GM12872 (cell line): Measurements from ENCODE around the gene LRRC71.

Source experiments
- TF ChIP-seq, protein P1 (sequence below): IDR thresholded peaks from 3 replicates; pipeline ENCODE4 v1.5.1; 2011; ENCODE audit warnings: low read depth, mild to moderate bottlenecking, low read length, moderate library complexity; ENCODE audit not compliant: insufficient read depth

LRRC71 gene

DNA sequence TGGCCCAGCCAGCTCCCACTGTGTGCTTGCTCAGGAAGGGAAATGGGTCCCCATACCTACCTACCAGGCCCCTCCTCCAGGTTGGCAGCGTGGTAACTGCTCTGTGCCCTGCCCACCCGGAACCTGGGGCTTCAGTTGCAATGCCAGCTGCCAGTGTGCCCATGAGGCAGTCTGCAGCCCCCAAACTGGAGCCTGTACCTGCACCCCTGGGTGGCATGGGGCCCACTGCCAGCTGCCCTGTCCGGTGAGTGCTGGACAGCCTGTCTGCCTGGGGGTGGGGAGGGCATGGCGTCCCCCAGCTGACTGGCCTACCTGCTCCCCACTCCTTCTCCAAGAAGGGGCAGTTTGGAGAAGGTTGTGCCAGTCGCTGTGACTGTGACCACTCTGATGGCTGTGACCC, 10.8 kb upstream of the LRRC71 start:
- TF ChIP-seq, protein P1, sequence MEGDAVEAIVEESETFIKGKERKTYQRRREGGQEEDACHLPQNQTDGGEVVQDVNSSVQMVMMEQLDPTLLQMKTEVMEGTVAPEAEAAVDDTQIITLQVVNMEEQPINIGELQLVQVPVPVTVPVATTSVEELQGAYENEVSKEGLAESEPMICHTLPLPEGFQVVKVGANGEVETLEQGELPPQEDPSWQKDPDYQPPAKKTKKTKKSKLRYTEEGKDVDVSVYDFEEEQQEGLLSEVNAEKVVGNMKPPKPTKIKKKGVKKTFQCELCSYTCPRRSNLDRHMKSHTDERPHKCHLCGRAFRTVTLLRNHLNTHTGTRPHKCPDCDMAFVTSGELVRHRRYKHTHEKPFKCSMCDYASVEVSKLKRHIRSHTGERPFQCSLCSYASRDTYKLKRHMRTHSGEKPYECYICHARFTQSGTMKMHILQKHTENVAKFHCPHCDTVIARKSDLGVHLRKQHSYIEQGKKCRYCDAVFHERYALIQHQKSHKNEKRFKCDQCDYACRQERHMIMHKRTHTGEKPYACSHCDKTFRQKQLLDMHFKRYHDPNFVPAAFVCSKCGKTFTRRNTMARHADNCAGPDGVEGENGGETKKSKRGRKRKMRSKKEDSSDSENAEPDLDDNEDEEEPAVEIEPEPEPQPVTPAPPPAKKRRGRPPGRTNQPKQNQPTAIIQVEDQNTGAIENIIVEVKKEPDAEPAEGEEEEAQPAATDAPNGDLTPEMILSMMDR = no peak

DNA sequence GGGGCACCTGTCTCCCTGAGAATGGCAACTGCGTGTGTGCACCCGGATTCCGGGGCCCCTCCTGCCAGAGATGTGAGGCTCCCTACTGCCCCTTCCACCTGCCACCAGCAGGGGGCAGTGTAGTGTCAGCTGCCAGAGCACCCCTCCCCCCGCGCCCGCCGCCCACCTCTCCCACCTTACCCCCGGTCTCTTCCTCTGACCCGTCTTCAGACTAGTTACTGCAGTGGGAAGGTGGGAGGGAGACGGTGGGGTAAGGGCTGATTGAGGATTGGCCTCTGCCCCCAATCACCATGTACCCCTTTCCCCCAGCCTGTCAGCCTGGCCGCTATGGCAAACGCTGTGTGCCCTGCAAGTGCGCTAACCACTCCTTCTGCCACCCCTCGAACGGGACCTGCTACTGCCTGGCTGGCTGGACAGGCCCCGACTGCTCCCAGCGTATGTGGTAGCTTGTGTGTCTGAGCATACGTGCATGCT, 10.1 kb upstream of the LRRC71 start:
- TF ChIP-seq, protein P1 = peak; percentile 88

DNA sequence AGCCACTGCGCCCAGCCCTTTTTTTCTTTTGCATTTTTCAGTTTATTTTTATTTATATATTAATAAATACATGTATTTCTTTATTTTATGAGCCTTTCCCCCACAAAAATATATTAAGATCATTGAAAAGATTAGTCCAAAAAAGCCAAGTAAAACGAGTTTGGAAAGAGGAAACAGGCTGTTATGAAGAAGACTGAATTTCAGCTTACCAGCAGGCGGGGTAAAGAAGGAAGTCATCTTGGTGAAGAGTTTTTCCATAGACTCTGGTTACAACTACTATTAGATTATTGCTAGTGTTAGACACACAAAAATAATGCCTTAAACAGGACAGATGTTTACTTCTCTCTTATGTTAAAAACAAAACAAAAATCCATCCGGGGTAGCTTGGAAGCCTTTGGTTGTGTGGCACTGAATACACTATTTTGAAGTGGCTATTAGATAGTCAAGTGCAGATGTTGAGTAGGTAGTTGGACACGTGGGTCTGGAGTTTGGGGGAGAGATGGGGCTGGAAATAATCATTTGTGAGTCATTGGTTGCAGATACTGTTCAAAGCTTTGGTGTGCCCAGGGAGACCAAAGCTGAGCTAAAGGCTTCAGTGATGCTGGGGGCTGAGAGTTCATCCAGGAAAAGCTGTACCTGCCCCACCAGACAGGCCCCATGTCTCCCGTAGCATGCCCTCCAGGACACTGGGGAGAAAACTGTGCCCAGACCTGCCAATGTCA, 8.7 kb upstream of the LRRC71 start:
- TF ChIP-seq, protein P1 = no peak

DNA sequence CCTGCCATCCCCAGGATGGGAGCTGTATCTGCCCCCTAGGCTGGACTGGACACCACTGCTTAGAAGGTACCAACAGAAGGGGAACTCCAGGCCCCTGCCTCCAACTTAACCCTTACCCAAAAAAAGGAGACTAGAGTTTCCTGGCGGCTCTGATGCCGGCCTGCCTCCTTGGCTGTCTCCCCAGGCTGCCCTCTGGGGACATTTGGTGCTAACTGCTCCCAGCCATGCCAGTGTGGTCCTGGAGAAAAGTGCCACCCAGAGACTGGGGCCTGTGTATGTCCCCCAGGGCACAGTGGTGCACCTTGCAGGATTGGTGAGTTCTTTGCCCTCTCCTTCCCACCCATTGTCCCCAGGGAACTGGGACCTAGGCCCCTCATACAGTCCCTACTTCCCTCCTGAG, 8.1 kb upstream of the LRRC71 start:
- TF ChIP-seq, protein P1 = no peak

DNA sequence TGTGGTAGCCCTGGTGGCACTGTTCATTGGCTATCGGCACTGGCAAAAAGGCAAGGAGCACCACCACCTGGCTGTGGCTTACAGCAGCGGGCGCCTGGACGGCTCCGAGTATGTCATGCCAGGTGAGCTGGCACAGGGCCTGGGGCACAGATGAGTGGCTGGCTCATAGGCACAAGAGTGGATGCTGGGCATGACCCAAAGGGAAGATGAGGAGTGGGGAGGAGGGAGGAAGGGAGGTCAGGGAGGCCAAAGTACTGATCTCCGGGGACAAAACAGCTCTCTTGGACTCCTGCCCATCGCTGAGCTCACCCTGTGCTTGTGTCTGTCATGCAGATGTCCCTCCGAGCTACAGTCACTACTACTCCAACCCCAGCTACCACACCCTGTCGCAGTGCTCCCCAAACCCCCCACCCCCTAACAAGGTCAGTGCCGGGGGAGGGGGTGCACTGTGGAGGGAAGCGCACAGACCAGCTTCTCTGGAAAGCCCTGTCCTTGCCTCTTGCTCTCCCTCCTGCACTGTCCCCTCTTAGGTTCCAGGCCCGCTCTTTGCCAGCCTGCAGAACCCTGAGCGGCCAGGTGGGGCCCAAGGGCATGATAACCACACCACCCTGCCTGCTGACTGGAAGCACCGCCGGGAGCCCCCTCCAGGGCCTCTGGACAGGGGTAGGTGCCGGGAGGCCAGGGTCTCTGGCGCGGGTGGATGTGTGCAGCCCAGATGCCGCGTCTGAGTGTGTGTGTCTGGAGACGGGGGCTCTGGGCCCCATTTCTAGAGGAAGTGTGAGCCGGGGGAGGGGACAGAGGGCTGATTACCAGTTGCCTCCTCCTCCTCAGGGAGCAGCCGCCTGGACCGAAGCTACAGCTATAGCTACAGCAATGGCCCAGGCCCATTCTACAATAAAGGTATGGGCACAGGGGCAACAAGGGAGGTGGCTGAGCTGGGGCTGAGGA, 7.3 kb upstream of the LRRC71 start:
- TF ChIP-seq, protein P1 = 0 out of 3 replicates have a peak, but pooled peaks have one; percentile 6

DNA sequence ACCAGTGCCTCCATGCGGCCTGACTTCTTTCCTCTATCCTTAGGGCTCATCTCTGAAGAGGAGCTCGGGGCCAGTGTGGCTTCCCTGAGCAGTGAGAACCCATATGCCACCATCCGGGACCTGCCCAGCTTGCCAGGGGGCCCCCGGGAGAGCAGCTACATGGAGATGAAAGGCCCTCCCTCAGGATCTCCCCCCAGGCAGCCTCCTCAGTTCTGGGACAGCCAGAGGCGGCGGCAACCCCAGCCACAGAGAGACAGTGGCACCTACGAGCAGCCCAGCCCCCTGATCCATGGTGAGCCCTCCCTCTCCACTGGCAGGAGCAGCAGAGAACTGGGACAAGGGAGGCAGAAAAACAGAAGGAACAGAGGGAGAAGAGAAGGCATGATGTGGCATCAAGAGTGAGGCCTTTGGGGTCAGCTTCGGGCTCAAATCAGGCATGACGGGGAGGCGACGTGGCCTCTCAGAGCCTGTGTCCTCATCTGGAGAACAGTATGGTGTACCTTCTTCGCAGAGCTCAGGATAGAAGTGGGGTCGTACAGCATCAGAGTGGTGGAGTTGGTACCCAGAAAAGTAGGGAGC, 6.5 kb upstream of the LRRC71 start:
- TF ChIP-seq, protein P1 = no peak

DNA sequence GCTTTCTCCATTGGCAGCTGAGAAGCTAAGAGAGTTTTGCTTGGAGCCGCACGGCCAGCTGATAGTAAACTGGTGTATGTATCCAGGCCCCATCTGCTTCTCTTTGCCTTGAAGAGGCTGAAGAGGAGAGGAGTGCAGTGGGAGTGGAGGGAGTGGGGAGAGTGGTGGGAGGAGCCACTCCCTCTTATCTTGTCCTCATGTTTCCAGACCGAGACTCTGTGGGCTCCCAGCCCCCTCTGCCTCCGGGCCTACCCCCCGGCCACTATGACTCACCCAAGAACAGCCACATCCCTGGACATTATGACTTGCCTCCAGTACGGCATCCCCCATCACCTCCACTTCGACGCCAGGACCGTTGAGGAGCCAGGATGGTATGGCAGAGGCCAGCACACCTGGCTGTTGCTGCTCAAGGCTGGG, 6.0 kb upstream of the LRRC71 start:
- TF ChIP-seq, protein P1 = no peak
